HG02610 (cell line): ENCODE results near the gene ZNF169.
"Not testable (repeated sequence)": the region's sequence is repeated elsewhere in the genome, so short reads cannot be mapped to it uniquely, and the experiment has no call there.

Experiments used
- ATAC-seq: cut with Tn5 transposase; IDR thresholded peaks from one replicate; pipeline ENCODE4 v1.9.1; 2021; ENCODE audit warnings: mild to moderate bottlenecking, moderate library complexity; ENCODE audit not compliant: unreplicated experiment

ZNF169 gene

GRCh38 chr9:94286116-94286515 is 27.0 kb downstream of the ZNF169 start:
- no peak for ATAC-seq

- ATAC-seq, result no peak
Measured at GRCh38 chr9:94287877-94288513, 28.9 kb downstream of the ZNF169 start.

GRCh38 chr9:94289691-94290090 is 30.6 kb downstream of the ZNF169 start:
- ATAC-seq, result no peak

GRCh38 chr9:94298949-94299599 is 40.0 kb downstream of the ZNF169 start:
- no peak for ATAC-seq

GRCh38 chr9:94300470-94301301 is 41.6 kb downstream of the ZNF169 start:
- ATAC-seq, result no peak

- no peak for ATAC-seq
Measured at GRCh38 chr9:94301583-94301982, 42.5 kb downstream of the ZNF169 start.

- ATAC-seq, result no peak
Measured at GRCh38 chr9:94302426-94302825, 43.3 kb downstream of the ZNF169 start.

GRCh38 chr9:94303321-94303720 is 44.2 kb downstream of the ZNF169 start:
- ATAC-seq, result no peak

GRCh38 chr9:94315034-94315984 is 56.2 kb downstream of the ZNF169 start:
- not testable (repeated sequence) for ATAC-seq

- ATAC-seq, result peak; percentile 59
Measured at GRCh38 chr9:94316236-94316635, 57.1 kb downstream of the ZNF169 start.

- not testable (repeated sequence) for ATAC-seq
Measured at GRCh38 chr9:94317949-94318657, 59.0 kb downstream of the ZNF169 start.

- ATAC-seq, result not testable (repeated sequence)
Measured at GRCh38 chr9:94322342-94322940, 63.3 kb downstream of the ZNF169 start.

- ATAC-seq, result not testable (repeated sequence)
Measured at GRCh38 chr9:94323153-94323798, 64.2 kb downstream of the ZNF169 start.

GRCh38 chr9:94325583-94325982 is 66.5 kb downstream of the ZNF169 start:
- ATAC-seq, result not testable (repeated sequence)

- not testable (repeated sequence) for ATAC-seq
Measured at GRCh38 chr9:94328544-94328943, 69.4 kb downstream of the ZNF169 start, which contains the start of gene NUTM2F. Gene NUTM2F, minus strand, starts transcription at chr9:94328644. Its CDS starts 21 bp downstream, at chr9:94328623.

GRCh38 chr9:94336445-94336844 is 77.3 kb downstream of the ZNF169 start:
- not testable (repeated sequence) for ATAC-seq

- not testable (repeated sequence) for ATAC-seq
Measured at GRCh38 chr9:94338723-94339122, 79.6 kb downstream of the ZNF169 start.

- not testable (repeated sequence) for ATAC-seq
Measured at GRCh38 chr9:94339657-94340056, 80.6 kb downstream of the ZNF169 start.

- ATAC-seq, result not testable (repeated sequence)
Measured at GRCh38 chr9:94340750-94341149, 81.7 kb downstream of the ZNF169 start.
